Stimulated activated CD8-positive, alpha-beta memory T cell treated with anti-CD3 and anti-CD28 coated beads, Interleukin-2, amount 100 ng/mL, for 48 hours (primary cell): ENCODE results near the gene TMEM154.

Experiments used
- DNase-seq, 2 donors: peaks; one replicate each; pipeline ENCODE4 v3.0.0-alpha.2; 2020; ENCODE audit warnings: low read depth in 2 of 2

The TMEM154 gene, protein sequence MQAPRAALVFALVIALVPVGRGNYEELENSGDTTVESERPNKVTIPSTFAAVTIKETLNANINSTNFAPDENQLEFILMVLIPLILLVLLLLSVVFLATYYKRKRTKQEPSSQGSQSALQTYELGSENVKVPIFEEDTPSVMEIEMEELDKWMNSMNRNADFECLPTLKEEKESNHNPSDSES

DNA sequence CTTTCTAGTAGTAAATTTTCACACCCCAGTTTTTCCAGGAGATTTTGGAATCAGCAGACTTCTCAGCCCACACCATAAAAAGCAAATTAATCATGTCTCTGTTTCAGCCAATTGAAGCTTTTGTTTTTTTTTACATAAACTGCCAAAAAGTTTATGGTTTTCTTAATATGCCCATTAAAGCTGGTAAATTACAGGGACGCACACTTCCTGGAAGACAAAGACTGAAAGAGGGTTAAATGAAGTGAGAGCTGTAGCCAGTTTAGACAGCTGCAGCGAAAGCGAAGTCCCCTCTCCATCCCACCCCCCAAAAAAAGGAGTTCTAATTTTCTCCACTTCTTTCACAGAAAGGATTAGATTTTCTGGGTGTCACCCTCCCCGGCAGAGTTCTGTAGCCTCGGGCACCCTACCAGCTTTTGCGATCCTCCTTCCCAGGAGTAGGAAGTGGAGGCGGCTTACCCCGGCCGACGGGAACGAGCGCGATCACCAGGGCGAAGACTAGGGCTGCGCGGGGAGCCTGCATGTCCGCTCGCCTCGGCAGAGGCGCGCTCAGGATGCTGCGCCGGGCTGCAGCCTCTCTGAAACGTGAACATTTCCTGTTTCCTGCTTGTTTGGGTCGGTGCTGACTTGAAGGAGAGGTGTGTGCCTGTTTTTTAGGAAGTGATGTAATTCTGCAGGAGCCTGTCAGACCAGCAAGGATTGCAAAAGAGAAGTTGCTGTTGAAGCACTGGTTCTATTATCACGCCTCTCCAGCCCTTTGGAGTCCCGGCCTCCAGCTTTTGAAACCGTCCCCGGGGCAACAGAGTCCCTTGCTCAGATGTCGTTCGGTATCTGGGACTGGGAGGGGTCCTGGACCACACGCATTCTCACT, at the start of gene TMEM154:
TSS of gene TMEM154 (minus strand) at position 584 of the 868 bp plus-strand sequence. CDS start at position 520, 64 bp downstream.
- peak; percentile 40 to 43 for DNase-seq

DNA sequence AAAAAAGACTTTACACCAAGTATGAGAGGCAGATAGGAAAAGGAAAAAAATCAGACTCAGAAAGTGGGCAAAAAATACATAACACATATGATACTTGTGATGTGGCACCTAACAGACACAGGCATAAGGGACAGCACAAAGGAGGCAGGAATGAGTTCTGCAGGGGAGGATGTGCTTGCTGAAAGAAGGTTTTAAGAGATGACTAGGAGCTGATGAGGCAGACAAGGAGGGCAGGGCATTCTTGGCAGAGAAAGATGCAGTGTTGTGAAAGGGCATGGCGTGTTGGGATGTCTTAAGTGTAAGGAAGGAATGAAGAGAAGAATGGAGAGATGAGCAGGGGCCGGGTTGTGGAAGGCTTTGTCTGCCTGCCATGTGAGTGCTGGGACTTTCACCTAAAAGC, 49.7 kb upstream of the TMEM154 start:
- no peak for DNase-seq

GRCh38 chr4:152728343-152728742, 48.5 kb upstream of the TMEM154 start:
- no peak for DNase-seq

DNA sequence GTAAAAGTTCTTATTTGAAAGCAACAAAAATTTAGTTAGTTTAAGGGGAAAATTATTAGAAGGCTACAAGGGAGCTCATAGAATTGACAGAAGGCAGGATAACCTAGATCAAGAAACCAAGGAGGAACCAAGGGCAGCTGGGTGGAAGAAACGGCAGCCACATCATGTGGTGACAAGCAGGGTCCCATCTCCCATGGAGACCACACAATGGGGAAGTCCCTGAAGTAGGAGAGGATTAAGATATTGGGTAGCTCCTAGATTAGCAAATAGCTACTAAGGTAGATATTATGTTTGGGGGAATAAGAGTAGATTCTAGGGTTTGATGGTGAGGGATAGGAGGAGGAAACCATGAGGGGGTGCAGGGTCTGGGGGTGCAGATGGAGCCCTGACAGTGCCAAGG, 48.0 kb upstream of the TMEM154 start:
- no peak for DNase-seq

DNA sequence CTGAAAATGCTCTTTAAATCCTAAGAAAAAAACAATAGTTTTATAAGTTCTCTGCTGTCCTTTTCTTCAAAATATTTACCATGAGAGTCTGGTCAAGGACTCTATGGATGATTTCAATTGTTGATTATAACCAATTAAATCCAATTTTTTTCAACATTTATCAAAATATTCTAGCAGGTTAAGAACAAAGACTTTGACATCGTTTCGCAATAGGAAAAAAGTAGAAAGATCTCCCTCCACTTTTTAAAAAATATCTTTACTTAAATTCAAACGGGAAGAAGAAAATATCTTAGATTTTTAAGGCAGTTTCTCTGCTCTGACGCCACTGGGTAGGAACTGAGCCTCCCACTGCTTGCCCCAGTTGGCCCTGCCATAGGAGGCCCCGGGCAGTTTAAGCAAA, 44.7 kb upstream of the TMEM154 start:
- no peak for DNase-seq

- DNase-seq: no peak
Measured at GRCh38 chr4:152723236-152723635, 43.4 kb upstream of the TMEM154 start.

DNA sequence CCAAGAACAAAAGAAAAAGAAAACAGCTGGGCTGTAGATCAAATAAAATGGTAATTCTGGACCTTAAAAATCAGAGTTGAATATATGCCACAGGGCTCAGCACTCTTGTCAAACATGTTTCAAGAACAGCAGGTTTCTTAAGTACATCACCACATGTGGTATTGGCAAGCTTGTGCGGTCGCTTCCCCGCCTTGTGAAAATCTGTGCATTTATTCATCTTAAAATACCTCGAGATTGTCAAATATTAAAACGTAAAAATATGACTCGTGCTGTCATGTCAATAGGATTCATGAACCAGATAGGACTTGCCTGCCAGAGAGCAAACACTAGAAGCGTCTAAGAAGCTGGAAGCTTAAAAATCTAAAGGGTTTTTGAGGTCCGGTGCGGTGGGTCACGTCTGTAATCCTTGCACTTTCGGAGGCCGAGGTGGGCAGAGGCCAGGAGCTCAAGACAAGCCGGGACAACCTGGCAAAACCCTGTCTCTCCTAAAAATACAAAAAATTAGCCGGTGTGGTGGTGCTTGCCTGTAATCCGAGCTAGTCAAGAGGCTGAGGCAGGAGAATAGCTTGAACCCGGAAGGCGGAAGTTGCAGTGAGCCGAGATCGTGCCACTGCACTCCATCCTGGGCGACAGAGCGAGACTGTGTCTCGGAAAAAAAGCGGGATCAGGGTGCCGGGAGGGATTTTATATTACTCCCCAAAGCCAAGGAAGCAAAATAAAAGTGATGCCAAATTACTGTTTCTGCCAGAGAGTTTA, 40.2 kb upstream of the TMEM154 start:
- no peak for DNase-seq

DNA sequence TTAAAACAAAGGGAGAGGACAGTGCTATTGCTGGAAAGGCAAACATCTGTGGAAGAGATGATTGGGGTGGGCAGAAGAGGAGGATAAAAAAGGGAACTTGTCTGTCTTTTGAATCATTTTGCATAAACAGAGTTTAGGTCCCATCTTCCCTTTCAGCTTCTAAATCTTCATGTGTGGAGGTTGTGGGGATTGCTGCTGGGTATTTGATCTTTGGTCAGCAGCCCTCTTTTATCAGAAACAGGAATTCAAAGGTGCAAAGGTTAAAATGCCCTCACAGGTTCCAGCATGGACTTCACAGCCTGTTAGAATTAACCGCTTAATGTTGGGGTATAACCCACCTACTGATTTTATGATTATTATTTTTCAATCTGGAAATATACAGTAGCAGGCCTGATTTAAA, 39.5 kb upstream of the TMEM154 start:
- DNase-seq: no peak

DNA sequence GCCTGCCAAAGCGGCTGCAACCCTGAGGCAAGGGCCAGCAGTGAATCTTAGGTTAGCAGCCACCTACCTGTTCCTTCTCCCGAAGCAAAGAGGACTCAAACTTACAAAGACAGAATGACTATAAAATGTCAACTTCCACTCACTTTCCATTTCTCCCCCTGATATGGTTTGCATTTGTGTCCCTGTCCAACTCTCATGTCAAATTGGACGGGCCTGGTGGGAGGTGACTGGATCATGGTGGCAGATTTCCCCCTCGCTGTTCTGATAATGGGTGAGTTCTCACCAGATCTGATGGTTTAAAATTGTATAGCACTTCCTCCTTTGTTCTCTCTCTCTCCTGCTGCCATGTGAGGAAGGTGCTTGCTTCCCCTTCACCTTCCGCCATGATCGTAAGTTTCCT, 35.3 kb upstream of the TMEM154 start:
- DNase-seq: no peak

DNA sequence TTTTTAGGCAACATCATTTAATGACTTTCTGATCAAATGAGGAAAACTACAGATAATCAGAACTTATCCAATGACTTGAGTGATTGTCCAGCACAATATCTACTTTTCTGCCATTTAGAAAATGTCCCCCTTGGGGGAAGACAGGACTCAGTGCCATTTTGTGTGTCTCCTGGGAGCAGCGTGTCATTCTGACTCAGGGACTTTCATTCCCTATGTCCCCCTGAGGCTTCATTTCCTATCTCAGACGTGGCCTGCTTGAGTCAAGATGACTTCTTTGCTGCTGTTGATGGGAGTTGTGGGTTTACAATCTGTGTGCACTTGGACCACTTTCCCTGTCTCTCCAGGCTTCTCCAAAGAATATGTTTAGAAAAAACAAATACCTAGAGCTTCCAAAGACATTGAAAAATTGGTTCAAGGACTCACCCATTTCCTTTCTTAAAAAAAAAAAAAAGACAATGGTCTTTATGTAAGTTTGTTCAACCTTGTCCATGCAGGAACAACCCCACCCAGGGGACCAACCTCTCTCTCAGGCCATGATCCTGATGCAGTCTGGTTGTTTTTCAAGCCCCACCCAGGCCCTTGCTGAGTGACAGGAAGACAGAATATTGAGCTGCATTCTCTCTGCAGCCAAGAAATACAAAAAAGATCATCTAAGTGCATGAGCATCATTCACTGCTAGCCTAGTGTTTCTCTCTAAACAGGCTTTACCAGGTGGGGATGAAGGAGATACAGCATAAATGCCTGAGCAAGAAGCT, 34.3 kb upstream of the TMEM154 start:
- DNase-seq: no peak

- no peak for DNase-seq
Measured at GRCh38 chr4:152709675-152710438, 30.1 kb upstream of the TMEM154 start.

- DNase-seq: no peak
Measured at GRCh38 chr4:152708796-152709195, 29.0 kb upstream of the TMEM154 start.

DNA sequence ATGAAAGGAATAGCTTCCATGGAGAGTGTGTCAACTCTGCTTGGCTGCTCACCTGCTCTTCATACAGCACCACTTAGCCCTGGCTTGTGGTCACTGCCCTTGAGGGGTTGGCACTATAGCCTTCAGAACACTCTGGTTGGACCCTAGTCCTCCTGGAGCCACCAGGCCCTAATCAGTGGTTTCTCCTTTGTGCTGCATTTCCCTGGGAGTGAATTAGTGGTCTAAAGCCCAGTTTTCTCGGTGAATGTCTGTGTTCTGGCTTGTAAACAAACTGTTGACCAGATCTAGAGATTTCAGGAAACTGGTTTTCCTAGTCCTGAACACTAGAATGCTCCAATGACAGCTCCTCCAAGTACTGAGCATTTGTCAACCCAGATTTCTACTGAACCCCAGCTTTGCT, 28.6 kb upstream of the TMEM154 start:
- DNase-seq: no peak

DNA sequence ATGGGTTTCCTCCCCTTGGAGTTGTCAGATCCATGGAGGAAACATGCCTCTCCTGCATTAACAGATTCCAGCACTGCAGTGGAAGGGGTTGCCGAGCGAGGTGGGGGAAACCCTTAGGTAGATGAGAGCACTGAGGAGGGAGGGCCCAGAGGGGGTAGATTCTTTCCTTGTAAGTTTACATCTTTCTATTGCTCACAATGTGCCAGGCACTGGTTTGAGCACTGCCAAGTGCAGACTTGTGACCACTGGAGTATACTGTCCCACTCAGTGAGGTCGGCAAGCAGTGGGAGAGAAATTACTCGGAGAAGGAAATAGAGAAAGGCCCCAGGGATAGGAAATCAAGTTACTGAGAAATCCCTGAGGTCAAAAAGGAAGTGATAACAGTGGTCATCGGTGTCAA, 27.8 kb upstream of the TMEM154 start:
- no peak for DNase-seq

- no peak for DNase-seq
Measured at GRCh38 chr4:152705903-152706302, 26.1 kb upstream of the TMEM154 start.

- DNase-seq: no peak
Measured at GRCh38 chr4:152704788-152705187, 25.0 kb upstream of the TMEM154 start.

- DNase-seq: no peak
Measured at GRCh38 chr4:152700151-152700550, 20.4 kb upstream of the TMEM154 start.

GRCh38 chr4:152699313-152699712, 19.5 kb upstream of the TMEM154 start:
- DNase-seq: no peak

GRCh38 chr4:152698089-152698499, 18.3 kb upstream of the TMEM154 start:
- no peak for DNase-seq

- DNase-seq: no peak
Measured at GRCh38 chr4:152697284-152698088, 17.7 kb upstream of the TMEM154 start.
